Erythroblast (primary cell): ENCODE measurements around the gene EPHB1.

Experiments
- DNase-seq, 2 experiments: peaks; one replicate each; lab custom pipeline; 2025; lab: John Stamatoyannopoulos, UW
- GATA1 ChIP-seq: IDR thresholded peaks from 2 replicates; pipeline ENCODE4 v1.6.1; 2011; ENCODE audit warnings: low read depth, mild to moderate bottlenecking, control low read depth, low read length, moderate library complexity
- POLR2A ChIP-seq: IDR thresholded peaks from 2 replicates; pipeline ENCODE4 v1.6.1; 2011; ENCODE audit warnings: mild to moderate bottlenecking, low read length

Gene EPHB1

GRCh38 chr3:135260025-135260424, 465.0 kb downstream of the EPHB1 start:
- no peak for TF ChIP-seq POLR2A
- TF ChIP-seq GATA1, result no peak
- no peak for DNase-seq

GRCh38 chr3:135261214-135261775, 466.2 kb downstream of the EPHB1 start:
- TF ChIP-seq GATA1, result no peak
- TF ChIP-seq POLR2A, result no peak
- DNase-seq, result no peak

GRCh38 chr3:135261916-135262315, 466.9 kb downstream of the EPHB1 start:
- TF ChIP-seq POLR2A, result no peak
- TF ChIP-seq GATA1, result no peak
- DNase-seq, result no peak

GRCh38 chr3:135262441-135262840, 467.4 kb downstream of the EPHB1 start:
- no peak for DNase-seq
- TF ChIP-seq POLR2A, result no peak
- TF ChIP-seq GATA1, result no peak

GRCh38 chr3:135263331-135263730, 468.3 kb downstream of the EPHB1 start:
- no peak for TF ChIP-seq POLR2A
- TF ChIP-seq GATA1, result no peak
- DNase-seq, result no peak

GRCh38 chr3:135267487-135267886, 472.4 kb downstream of the EPHB1 start:
- no peak for DNase-seq
- no peak for TF ChIP-seq GATA1

GRCh38 chr3:135268941-135269532, 474.0 kb downstream of the EPHB1 start:
- TF ChIP-seq POLR2A, result no peak
- TF ChIP-seq GATA1, result no peak
- no peak for DNase-seq

GRCh38 chr3:135271177-135272025, 476.3 kb downstream of the EPHB1 start:
- DNase-seq, result no peak

GRCh38 chr3:135272026-135272669, 477.1 kb downstream of the EPHB1 start:
- no peak for DNase-seq
- TF ChIP-seq POLR2A (no peak), GATA1 (no peak)

More at GRCh38 chr3:135271177-135272025, 476.3 kb downstream of the EPHB1 start:
- TF ChIP-seq GATA1 (no peak), POLR2A (no peak)

- TF ChIP-seq POLR2A, result no peak
- TF ChIP-seq GATA1, result no peak
- no peak for DNase-seq
These were observed 497.1 kb downstream of the EPHB1 start for GRCh38 chr3:135292162-135292561.

GRCh38 chr3:135301670-135302069, 506.6 kb downstream of the EPHB1 start:
- no peak for TF ChIP-seq GATA1
- TF ChIP-seq POLR2A, result no peak
- DNase-seq, result no peak

- TF ChIP-seq GATA1 (no peak), POLR2A (no peak)
- no peak for DNase-seq
These were observed 509.3 kb downstream of the EPHB1 start for GRCh38 chr3:135304378-135304777.
